ENCODE results near the gene TTC7B. TPM values are rescaled to one million over a fixed set of nuclear protein-coding genes. Genes with fewer than 3 reads are reported as not detected.

TTC7B gene
- total RNA-seq, 2 donors from 2014 or later = 25.0 to 40.7 TPM

DNA sequence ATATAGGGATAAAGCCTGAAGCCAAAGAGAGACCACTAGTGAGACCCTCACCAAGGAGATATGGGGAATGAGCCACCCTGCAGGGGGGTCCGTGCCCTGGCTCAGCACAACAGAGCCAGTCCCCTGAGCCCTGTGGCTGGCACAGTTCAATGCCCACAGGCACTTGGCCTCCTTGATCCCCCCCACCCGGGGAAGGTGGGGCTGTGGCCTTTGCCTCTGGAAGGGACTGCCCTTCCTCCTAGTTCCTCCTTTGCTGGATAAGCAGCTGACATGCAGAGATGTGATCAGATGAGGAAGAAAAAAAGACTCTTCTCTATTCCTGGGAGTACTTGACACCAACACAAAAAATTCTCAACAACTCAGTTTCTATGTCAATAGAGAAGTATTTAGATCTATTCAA lies 19.9 kb downstream of the TTC7B start:
- no peak overlapping the region for H3K27ac ChIP-seq
- no peak overlapping the region for H3K4me3 ChIP-seq
- H3K27me3 ChIP-seq (replicated peaks; ENCODE audit: insufficient read depth) = no peaks in the 10 kb centered on the region
- H3K4me1 ChIP-seq (replicated peaks) = no peaks in the 10 kb centered on the region
- WGBS = 76% methylated on average over 2 of the region's 2 CpGs
- H3K9me3 ChIP-seq = no peaks in the 10 kb centered on the region
- no peaks in the 10 kb centered on the region for H3K36me3 ChIP-seq
- TF ChIP-seq POLR2A (IDR thresholded peaks at IDR 0.05) (no peak), POLR2AphosphoS5 (IDR thresholded peaks at IDR 0.05) (no peak)
- TF ChIP-seq, protein P1, sequence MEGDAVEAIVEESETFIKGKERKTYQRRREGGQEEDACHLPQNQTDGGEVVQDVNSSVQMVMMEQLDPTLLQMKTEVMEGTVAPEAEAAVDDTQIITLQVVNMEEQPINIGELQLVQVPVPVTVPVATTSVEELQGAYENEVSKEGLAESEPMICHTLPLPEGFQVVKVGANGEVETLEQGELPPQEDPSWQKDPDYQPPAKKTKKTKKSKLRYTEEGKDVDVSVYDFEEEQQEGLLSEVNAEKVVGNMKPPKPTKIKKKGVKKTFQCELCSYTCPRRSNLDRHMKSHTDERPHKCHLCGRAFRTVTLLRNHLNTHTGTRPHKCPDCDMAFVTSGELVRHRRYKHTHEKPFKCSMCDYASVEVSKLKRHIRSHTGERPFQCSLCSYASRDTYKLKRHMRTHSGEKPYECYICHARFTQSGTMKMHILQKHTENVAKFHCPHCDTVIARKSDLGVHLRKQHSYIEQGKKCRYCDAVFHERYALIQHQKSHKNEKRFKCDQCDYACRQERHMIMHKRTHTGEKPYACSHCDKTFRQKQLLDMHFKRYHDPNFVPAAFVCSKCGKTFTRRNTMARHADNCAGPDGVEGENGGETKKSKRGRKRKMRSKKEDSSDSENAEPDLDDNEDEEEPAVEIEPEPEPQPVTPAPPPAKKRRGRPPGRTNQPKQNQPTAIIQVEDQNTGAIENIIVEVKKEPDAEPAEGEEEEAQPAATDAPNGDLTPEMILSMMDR (IDR thresholded peaks at IDR 0.05) = no peak
- intact Hi-C loops (cut with DNase I) = no loop called here
- no peak for DNase-seq (ENCODE audit: low spot score)

DNA sequence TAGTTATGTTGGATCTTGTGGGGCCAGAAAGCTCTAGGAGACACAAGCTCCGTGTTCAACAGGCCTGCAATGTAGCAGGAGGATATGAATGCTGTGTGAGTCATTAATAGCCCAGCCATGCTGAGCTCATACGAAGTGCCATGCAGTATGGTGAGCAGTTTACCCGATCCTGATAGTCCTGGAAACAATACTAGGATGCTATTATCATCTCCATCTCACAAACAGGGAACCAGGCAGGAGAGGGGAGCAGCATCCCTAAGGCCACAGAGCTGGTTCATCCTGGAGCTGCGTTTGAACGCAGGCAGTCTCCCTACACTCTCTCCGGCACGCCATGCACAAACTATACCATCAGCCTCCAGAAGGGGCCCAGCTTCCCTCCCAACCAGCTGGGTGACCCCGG lies 20.5 kb downstream of the TTC7B start:
- Histone ChIP-seq H3K36me3 (no peaks in the 10 kb centered on the region), H3K4me1 (replicated peaks) (no peaks in the 10 kb centered on the region), H3K27ac (no peak overlapping the region), H3K27me3 (replicated peaks; ENCODE audit: insufficient read depth) (no peaks in the 10 kb centered on the region), H3K9me3 (no peaks in the 10 kb centered on the region), H3K4me3 (no peak overlapping the region)
- TF ChIP-seq, protein P1 (IDR thresholded peaks at IDR 0.05) = no peak
- TF ChIP-seq POLR2A (IDR thresholded peaks at IDR 0.05) = no peak
- no peak for TF ChIP-seq POLR2AphosphoS5 (IDR thresholded peaks at IDR 0.05)
- no peak for DNase-seq (ENCODE audit: low spot score)
- intact Hi-C loops (cut with DNase I) = no loop called here
- WGBS = 75% methylated on average over 8 of the region's 8 CpGs

GRCh38 chr14:90791486-90791885 lies 24.7 kb downstream of the TTC7B start:
- Histone ChIP-seq H3K4me1 (replicated peaks) (no peaks in the 10 kb centered on the region), H3K27ac (no peak overlapping the region), H3K4me3 (no peak overlapping the region), H3K27me3 (replicated peaks; ENCODE audit: insufficient read depth) (no peaks in the 10 kb centered on the region), H3K9me3 (no peaks in the 10 kb centered on the region), H3K36me3 (no peaks in the 10 kb centered on the region)
- 90% methylated on average over 12 of the region's 12 CpGs for WGBS
- TF ChIP-seq POLR2AphosphoS5 (IDR thresholded peaks at IDR 0.05) (no peak), POLR2A (IDR thresholded peaks at IDR 0.05) (no peak)
- TF ChIP-seq, protein P1 (IDR thresholded peaks at IDR 0.05) = no peak
- intact Hi-C loops (cut with DNase I) = no loop called here
- DNase-seq (ENCODE audit: low spot score) = no peak

DNA sequence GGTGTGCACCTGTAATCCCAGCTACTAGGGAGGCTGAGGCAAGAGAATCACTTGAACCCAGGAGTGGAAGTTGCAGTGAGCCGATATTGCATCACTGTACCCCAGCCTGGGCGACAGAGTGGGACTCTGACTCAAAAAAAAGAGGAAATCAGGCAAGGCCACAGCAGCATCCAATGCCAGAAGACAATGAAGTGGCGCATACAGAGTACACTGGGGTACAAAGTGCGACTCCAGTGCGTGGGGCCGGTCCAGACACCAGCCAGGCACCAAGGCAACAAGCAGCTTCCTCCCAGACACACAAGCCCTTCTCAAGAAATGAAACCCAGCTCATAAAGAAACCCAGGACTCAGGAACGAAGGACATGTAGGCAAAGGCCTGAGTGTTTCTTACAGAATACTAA lies 28.2 kb downstream of the TTC7B start:
- Histone ChIP-seq H3K27ac (no peak overlapping the region), H3K4me1 (replicated peaks) (no peaks in the 10 kb centered on the region), H3K27me3 (replicated peaks; ENCODE audit: insufficient read depth) (no peaks in the 10 kb centered on the region), H3K36me3 (no peaks in the 10 kb centered on the region), H3K4me3 (no peak overlapping the region), H3K9me3 (no peaks in the 10 kb centered on the region)
- WGBS = 93% methylated on average over 7 of the region's 7 CpGs
- DNase-seq (ENCODE audit: low spot score) = no peak
- TF ChIP-seq, protein P1 (IDR thresholded peaks at IDR 0.05) = no peak
- no peak for TF ChIP-seq POLR2AphosphoS5 (IDR thresholded peaks at IDR 0.05)
- TF ChIP-seq POLR2A (IDR thresholded peaks at IDR 0.05) = no peak
- intact Hi-C loops (cut with DNase I) = no loop called here

DNA sequence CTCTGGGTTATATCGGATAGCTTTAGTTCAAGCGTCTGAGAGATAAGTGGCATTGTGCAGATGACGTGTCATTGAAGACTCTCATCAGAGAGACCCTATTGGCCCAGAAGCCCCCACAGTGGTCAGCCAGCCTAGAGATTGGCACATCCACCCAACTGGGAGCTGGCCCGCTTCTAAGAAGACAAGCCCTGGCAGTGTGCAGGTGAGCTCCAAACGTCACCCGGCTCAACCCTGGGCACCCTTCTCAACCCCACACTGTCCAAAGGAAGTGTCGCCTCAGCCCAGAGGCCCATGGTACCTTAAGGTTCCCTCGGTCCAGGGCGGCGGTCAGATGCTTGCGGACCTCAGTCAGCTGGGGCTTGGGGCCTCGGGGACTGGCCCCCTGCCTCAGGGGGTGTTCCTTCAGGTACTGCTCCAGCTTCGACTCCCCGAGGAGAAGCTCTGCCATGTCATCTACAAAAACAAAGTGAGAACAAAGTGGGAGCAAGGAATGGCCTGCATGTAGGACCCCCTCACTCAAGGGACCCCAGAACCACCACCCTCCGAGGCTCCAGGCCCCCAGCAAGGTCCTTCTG lies 30.3 kb downstream of the TTC7B start:
- H3K27ac ChIP-seq = no peak overlapping the region
- DNase-seq (ENCODE audit: low spot score) = no peak
- no peaks in the 10 kb centered on the region for H3K27me3 ChIP-seq (replicated peaks; ENCODE audit: insufficient read depth)
- TF ChIP-seq, protein P1 (IDR thresholded peaks at IDR 0.05) = no peak
- TF ChIP-seq POLR2A (IDR thresholded peaks at IDR 0.05) (no peak), POLR2AphosphoS5 (IDR thresholded peaks at IDR 0.05) (no peak)
- intact Hi-C loops (cut with DNase I) = no loop called here
- no peaks in the 10 kb centered on the region for H3K4me1 ChIP-seq (replicated peaks)
- no peaks in the 10 kb centered on the region for H3K9me3 ChIP-seq
- no peaks in the 10 kb centered on the region for H3K36me3 ChIP-seq
- no peak overlapping the region for H3K4me3 ChIP-seq
- 92% methylated on average over 15 of the region's 15 CpGs for WGBS

Measured in prostate gland (tissue), 2 donors.